Measurements from ENCODE around the gene MYO18B. TPM values are rescaled to one million over a fixed set of nuclear protein-coding genes. Genes with fewer than 3 reads are reported as not detected.

Gene MYO18B
- total and polyA plus RNA-seq, 2 donors (not counting 3 experiments of a cell fraction or from before 2014, with no cell fraction given): 0.01 TPM; not detected in 1

GRCh38 chr22:25992331-25992730 is 250.3 kb downstream of the MYO18B start:
- H3K4me3 ChIP-seq (replicated peaks in 1 of 3; ENCODE audit: insufficient read depth in 1 of 3, low read depth in 1 of 3, low read length in 3 of 3): no peak overlapping the region
- intact Hi-C loops (cut with micrococcal nuclease) (no loop called here), dilution Hi-C loops (cut with MboI; ENCODE audit: extremely low pct_ligation_motif_present, low sequenced_read_pairs) (no loop called here)
- no peaks in the 10 kb centered on the region for H3K79me2 ChIP-seq (ENCODE audit: control insufficient read depth, insufficient read depth, low read length)
- no peak for TF ChIP-seq GATA2 (IDR thresholded peaks at IDR 0.05; ENCODE audit: insufficient read depth, insufficient read length, low read depth, low read length)
- TF ChIP-seq CTCF (IDR thresholded peaks at IDR 0.05; ENCODE audit: extremely low read depth in 1 of 2, insufficient read depth in 1 of 2, low read depth in 1 of 2, low read length in 2 of 2): no peak
- no peak for TF ChIP-seq POLR2AphosphoS5 (IDR thresholded peaks at IDR 0.05; ENCODE audit: insufficient read depth, low read depth, low read length)
- TF ChIP-seq EZH2 (IDR thresholded peaks at IDR 0.05; ENCODE audit: borderline replicate concordance, low read depth, low read length, severe bottlenecking): no peak
- TF ChIP-seq MYC (IDR thresholded peaks at IDR 0.05; ENCODE audit: low read depth, low read length): no peak
- TF ChIP-seq MAX (IDR thresholded peaks at IDR 0.05; ENCODE audit: insufficient read depth, insufficient read length): no peak
- no peak for TF ChIP-seq POLR2A (IDR thresholded peaks at IDR 0.05; ENCODE audit: low read depth, low read length)
- no peak for TF ChIP-seq JUN (IDR thresholded peaks at IDR 0.05; ENCODE audit: borderline replicate concordance, insufficient read depth, insufficient read length, low read depth)
- TF ChIP-seq FOS (IDR thresholded peaks at IDR 0.05; ENCODE audit: borderline replicate concordance, insufficient read depth, low read length): no peak
- FAIRE-seq: no peak
- CTCF ChIA-PET: no interaction called here
- no peak overlapping the region for H3K4me2 ChIP-seq (ENCODE audit: insufficient read depth, low read length)
- H4K20me1 ChIP-seq (replicated peaks; ENCODE audit: control insufficient read depth, extremely low read depth, insufficient read depth, low read length): no peaks in the 10 kb centered on the region
- no peaks in the 10 kb centered on the region for H3K4me1 ChIP-seq (ENCODE audit: control insufficient read depth, extremely low read depth, insufficient read depth, low read length)
- H3K27ac ChIP-seq (ENCODE audit: insufficient read depth, low read depth, low read length): no peak overlapping the region
- no peaks in the 10 kb centered on the region for H3K27me3 ChIP-seq (ENCODE audit: control insufficient read depth in 2 of 2, insufficient read depth in 2 of 2, low read length in 2 of 2)
- no peak overlapping the region for H3K9ac ChIP-seq (replicated peaks; ENCODE audit: extremely low read depth, insufficient read depth, low read length)
- no peak overlapping the region for H2AFZ ChIP-seq (ENCODE audit: low read depth, low read length)
- H3K9me1 ChIP-seq (replicated peaks; ENCODE audit: control insufficient read depth, extremely low read depth, insufficient read depth, low read length): no peaks in the 10 kb centered on the region
- POLR2A ChIA-PET: no interaction called here
- no peak for DNase-seq (ENCODE audit: low read depth, low spot score)
- peaks cover 3% of the 10 kb centered on the region for H3K9me3 ChIP-seq (replicated peaks; ENCODE audit: control insufficient read depth, insufficient read depth, low read length)
- no TSS peak for BruUV-seq (replicated peaks)
- H3K36me3 ChIP-seq (ENCODE audit: control insufficient read depth in 2 of 2, extremely low read depth in 1 of 2, insufficient read depth in 2 of 2, low read length in 2 of 2): no peaks in the 10 kb centered on the region

Data from endothelial cell of umbilical vein (primary cell).